GM12878 (cell line): ENCODE results near the gene LRRC75B. TPM values are rescaled to one million over a fixed set of nuclear protein-coding genes. Genes with fewer than 3 reads are reported as not detected.
"Not testable (repeated sequence)": the region's sequence is repeated elsewhere in the genome, so short reads cannot be mapped to it uniquely, and the experiment has no call there.

Experiments
- ATAC-seq: fragments of 200-7000 bp; cut with Tn5 transposase; 3 replicates; pipeline ENCODE4 v1.9.1; 2020; ENCODE audit warnings: mild to moderate bottlenecking, moderate library complexity
- BruUV-seq: library from RNA; stranded (reverse); fragments of 400-500 nt; replicated peaks from 2 replicates; lab custom pipeline; 2021; lab: Mats Ljungman, UMichigan
- CTCF ChIA-PET: fragments of 300-600 bp; sonication (Branson Sonifier 250); formaldehyde crosslinking; extraction: SDS; loops from one replicate; lab custom pipeline; 2021; ENCODE audit warnings: inconsistent platforms; lab: Yijun Ruan, JAX
- POLR2A ChIA-PET: fragments of 350-600 bp; formaldehyde crosslinking; extraction: SDS; loops from one replicate; lab custom pipeline; 2021; ENCODE audit warnings: inconsistent platforms; lab: Charles Lee
- RAD21 ChIA-PET: fragments of 300-600 bp; sonication (Branson Sonifier 250); formaldehyde crosslinking; loops from one replicate; lab custom pipeline; 2023; ENCODE audit warnings: antibody characterized with exemption; ENCODE audit not compliant: unreplicated experiment; lab: Charles Lee
- SMC1A ChIA-PET: fragments of 300-600 bp; sonication (Branson Sonifier 250); formaldehyde crosslinking; loops from one replicate; lab custom pipeline; 2023; ENCODE audit not compliant: unreplicated experiment, uncharacterized antibody; lab: Charles Lee
- DNase-seq: peaks from one replicate; pipeline ENCODE4 v3.0.0-alpha.2; 2011; ENCODE audit warnings: low read depth, low spot score
- FAIRE-seq: peaks from 3 replicates; lab custom pipeline; 2011; peaks lifted over from hg19 to GRCh38; lab: Jason Lieb, UNC
- H2AFZ ChIP-seq: 2 replicates; pipeline ENCODE4 v1.6.0; 2011; ENCODE audit warnings: low read depth, low read length, control low read depth; ENCODE audit not compliant: control insufficient read depth
- H3K27ac ChIP-seq: 2 replicates; pipeline ENCODE4 v1.5.1; 2011; ENCODE audit warnings: control low read depth; ENCODE audit not compliant: control insufficient read depth, insufficient read depth
- H3K27me3 ChIP-seq, 2 experiments: replicated peaks in 1 of 2; 2 replicates each; pipeline versions ENCODE4 v1.6.0 to v1.6.1; 2011; ENCODE audit warnings: low read length in 1 of 2; ENCODE audit not compliant: control insufficient read depth in 2 of 2, insufficient read depth in 2 of 2
- H3K36me3 ChIP-seq, 2 experiments: 2 replicates each; pipeline ENCODE4 v1.5.1; 2011; ENCODE audit warnings: low read length in 1 of 2; ENCODE audit not compliant: control insufficient read depth in 2 of 2, insufficient read depth in 2 of 2
- H3K4me1 ChIP-seq: 2 replicates; pipeline ENCODE4 v1.6.1; 2011; ENCODE audit warnings: mild to moderate bottlenecking, low read length, moderate library complexity, mixed read lengths; ENCODE audit not compliant: control insufficient read depth, insufficient read depth
- H3K4me2 ChIP-seq: 2 replicates; pipeline ENCODE4 v1.6.0; 2011; ENCODE audit warnings: control low read depth; ENCODE audit not compliant: control insufficient read depth, insufficient read depth
- H3K4me3 ChIP-seq: fragments of 200-600 bp; sonication (generic); 2 replicates; pipeline ENCODE4 v1.5.1; 2016
- H3K79me2 ChIP-seq: 2 replicates; pipeline ENCODE4 v1.6.0; 2011; ENCODE audit warnings: low read length; ENCODE audit not compliant: control insufficient read depth, insufficient read depth
- H3K9ac ChIP-seq: 2 replicates; pipeline ENCODE4 v1.8.0; 2011; ENCODE audit warnings: low read length, control low read depth, mixed read lengths; ENCODE audit not compliant: control insufficient read depth, insufficient read depth
- H3K9me3 ChIP-seq: replicated peaks from 3 replicates; pipeline ENCODE4 v1.5.1; 2011; ENCODE audit warnings: mild to moderate bottlenecking, low read length; ENCODE audit not compliant: control insufficient read depth, insufficient read depth
- H4K20me1 ChIP-seq: 2 replicates; pipeline ENCODE4 v1.6.0; 2011; ENCODE audit not compliant: control insufficient read depth, insufficient read depth
- BHLHE40 ChIP-seq, 2 experiments: fragments of 450-650 bp in 1 of 2; IDR thresholded peaks; 2 replicates each; pipeline ENCODE4 v1.6.1; 2011 to 2017; ENCODE audit warnings: low read depth in 2 of 2, borderline replicate concordance in 1 of 2, improper control_type of control experiment in 1 of 2, low read length in 1 of 2, mild to moderate bottlenecking in 1 of 2
- HDGF ChIP-seq: fragments of 450-650 bp; IDR thresholded peaks from 2 replicates; pipeline ENCODE4 v1.6.1; 2016; ENCODE audit warnings: antibody characterized with exemption
- NR2C1 ChIP-seq: fragments of 450-650 bp; IDR thresholded peaks from 2 replicates; pipeline ENCODE4 v1.6.1; 2017; ENCODE audit warnings: antibody characterized with exemption, mild to moderate bottlenecking, moderate library complexity
- POLR2A ChIP-seq: IDR thresholded peaks from 2 replicates; pipeline ENCODE4 v1.6.1; 2011; ENCODE audit warnings: low read depth, mild to moderate bottlenecking, low read length
- TAF1 ChIP-seq: IDR thresholded peaks from 2 replicates; pipeline ENCODE4 v1.6.1; 2011; ENCODE audit warnings: mild to moderate bottlenecking, low read depth, low read length, borderline replicate concordance
- WGBS: methylation state at CpG from one replicate; pipeline ENCODE4 v1.1.6; 2016; ENCODE audit warnings: low lambda C conversion rate; ENCODE audit not compliant: insufficient replicate concordance, insufficient coverage; ENCODE audit errors: missing lambda C conversion rate; 5-methylcytosine and 5-hydroxymethylcytosine counted together
- in situ Hi-C: fragments of 300-500 bp; cut with MboI; formaldehyde crosslinking; loops from 9 replicates; pipeline ENCODE4 v1.14.3; 2018; ENCODE audit warnings: mixed read lengths
- intact Hi-C: fragments of 100-400 bp; cut with micrococcal nuclease; formaldehyde crosslinking; loops from one replicate; pipeline ENCODE4 v1.14.2; 2022; ENCODE audit not compliant: unreplicated experiment
- polyA plus RNA-seq, 11 experiments: library from polyadenylated mRNA; depleted of rRNA in 4 of 11; unstranded in 6 of 11; stranded (reverse) in 5 of 11; fragments of >200 nt; fragmentation: Nextera tagmentation in 4 of 11; fragmentation: Illumina TruSeq in 1 of 11; extraction: Ambion mirVana in 4 of 11; extraction: Trizol in 1 of 11; gene quantifications; 1 replicate in 1 of 11; 2 replicates in 10 of 11; pipeline versions ENCODE4 v1.2.1 to v1.2.3, GENCODE V29; 2011 to 2016; ENCODE audit warnings: inconsistent platforms in 2 of 11, missing spikeins in 2 of 11, low read depth in 1 of 11
- total RNA-seq, 4 experiments: library from RNA; depleted of rRNA in 3 of 4; stranded (reverse); fragments of >200 nt in 3 of 4; fragmentation: Illumina TruSeq in 1 of 4; extraction: Trizol in 1 of 4; gene quantifications; 2 replicates each; pipeline versions ENCODE4 v1.2.1 to v1.2.3, GENCODE V29; 2013 to 2021
- TF ChIP-seq, protein P1 (sequence below): fragments of 450-650 bp; IDR thresholded peaks from 2 replicates; pipeline ENCODE4 v1.6.1; 2017; ENCODE audit warnings: low read depth, mild to moderate bottlenecking, moderate library complexity
- TF ChIP-seq, protein P2 (sequence below): fragments of 450-650 bp; IDR thresholded peaks from 2 replicates; pipeline ENCODE4 v1.6.1; 2016; ENCODE audit warnings: mild to moderate bottlenecking
- TF ChIP-seq, protein P3 (sequence below): fragments of 450-650 bp; IDR thresholded peaks from 2 replicates; pipeline ENCODE4 v1.6.1; 2016; ENCODE audit warnings: mild to moderate bottlenecking
- TF ChIP-seq, protein P4 (sequence below): IDR thresholded peaks from 2 replicates; pipeline ENCODE4 v1.6.1; 2011; ENCODE audit warnings: borderline replicate concordance, low read depth, mild to moderate bottlenecking, moderate library complexity, mixed read lengths, low read length; ENCODE audit not compliant: insufficient read depth; ENCODE audit errors: extremely low read length

Gene LRRC75B
- total and polyA plus RNA-seq, 10 of the 15 experiments (the other 5 are each of a cell fraction or from before 2014, with no cell fraction given), result 0.09 to 0.98 (median 0.11) TPM; not detected in 3

DNA sequence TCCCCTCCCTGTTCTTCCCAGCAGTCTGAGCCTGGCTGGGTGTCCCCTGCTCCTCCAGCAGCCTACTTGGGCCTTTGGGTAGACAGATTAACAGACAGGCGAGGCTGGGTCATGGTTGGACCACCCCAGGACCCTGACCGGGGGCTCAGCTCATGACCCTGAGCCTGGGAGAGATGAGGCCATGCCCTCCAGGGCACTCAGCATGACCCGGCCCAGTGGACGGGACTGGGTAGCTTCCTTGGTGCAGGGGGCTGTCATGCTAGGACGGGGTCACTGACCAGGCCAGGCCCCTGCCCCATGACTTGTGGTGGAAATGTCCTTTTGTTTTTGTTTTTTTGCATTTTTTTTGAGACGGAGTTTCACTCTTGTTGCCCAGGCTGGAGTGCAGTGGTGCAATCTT is 15.5 kb upstream of the LRRC75B start:
- intact Hi-C loops, result not testable (repeated sequence)

DNA sequence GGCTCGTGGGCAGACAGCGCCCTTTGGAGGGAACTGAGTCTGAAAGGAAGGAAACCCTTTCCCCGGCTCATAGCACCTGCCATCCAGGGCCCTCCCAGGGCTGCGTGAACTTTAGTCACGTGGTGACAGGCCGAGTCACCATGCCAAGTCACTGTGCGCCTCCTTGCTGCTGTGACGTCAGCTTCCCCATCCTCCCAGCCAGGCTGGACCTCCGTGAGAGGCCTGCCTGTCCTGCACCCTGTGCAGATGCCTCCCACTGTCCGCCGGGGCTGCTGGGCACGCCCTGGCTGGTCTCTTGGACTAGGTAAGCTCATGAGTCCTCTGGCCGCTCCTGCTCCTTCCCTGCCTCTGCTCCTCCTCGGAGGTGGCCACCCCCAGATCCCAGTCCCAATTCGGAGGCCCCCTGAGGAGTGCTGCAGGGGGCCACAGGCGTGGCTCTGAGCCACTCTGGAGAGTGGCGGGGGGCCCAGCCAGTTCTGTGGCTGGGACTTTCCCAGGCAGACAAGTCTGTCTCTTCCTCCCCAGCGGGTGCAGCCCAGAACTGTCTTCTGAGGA is 14.6 kb upstream of the LRRC75B start:
- H3K79me2 ChIP-seq, DNase-seq, FAIRE-seq, H3K27me3 ChIP-seq, H3K4me1 ChIP-seq, RAD21 ChIA-PET, intact Hi-C loops, POLR2A ChIA-PET, SMC1A ChIA-PET, H4K20me1 ChIP-seq, in situ Hi-C loops, H3K9me3 ChIP-seq, BruUV-seq, H3K36me3 ChIP-seq: not testable (repeated sequence)
- peak; percentile 73 for ATAC-seq
- Histone ChIP-seq H3K9ac (0 out of 2 replicates have a peak overlapping the region, but pooled peaks have one; percentile 27), H2AFZ (peak overlapping the region; percentile 13), H3K27ac (peak overlapping the region; percentile 55), H3K4me2 (peak overlapping the region; percentile 55), H3K4me3 (0 out of 2 replicates have a peak overlapping the region, but pooled peaks have one; percentile 44)
- CTCF ChIA-PET, result interaction anchor here (1.2 kb wide), 1 partner anchor 78 kb away, joined by 3 read pairs; no protein-coding TSS in a partner anchor
- WGBS, result 16% methylated on average over 18 of the region's 18 CpGs
- TF ChIP-seq, protein P1, sequence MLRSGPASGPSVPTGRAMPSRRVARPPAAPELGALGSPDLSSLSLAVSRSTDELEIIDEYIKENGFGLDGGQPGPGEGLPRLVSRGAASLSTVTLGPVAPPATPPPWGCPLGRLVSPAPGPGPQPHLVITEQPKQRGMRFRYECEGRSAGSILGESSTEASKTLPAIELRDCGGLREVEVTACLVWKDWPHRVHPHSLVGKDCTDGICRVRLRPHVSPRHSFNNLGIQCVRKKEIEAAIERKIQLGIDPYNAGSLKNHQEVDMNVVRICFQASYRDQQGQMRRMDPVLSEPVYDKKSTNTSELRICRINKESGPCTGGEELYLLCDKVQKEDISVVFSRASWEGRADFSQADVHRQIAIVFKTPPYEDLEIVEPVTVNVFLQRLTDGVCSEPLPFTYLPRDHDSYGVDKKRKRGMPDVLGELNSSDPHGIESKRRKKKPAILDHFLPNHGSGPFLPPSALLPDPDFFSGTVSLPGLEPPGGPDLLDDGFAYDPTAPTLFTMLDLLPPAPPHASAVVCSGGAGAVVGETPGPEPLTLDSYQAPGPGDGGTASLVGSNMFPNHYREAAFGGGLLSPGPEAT, result 0 out of 2 replicates have a peak, but pooled peaks have one; percentile 34
- TF ChIP-seq TAF1 (0 out of 2 replicates have a peak, but pooled peaks have one; percentile 7), BHLHE40 (IDR thresholded peaks at IDR 0.05; ENCODE audit: borderline replicate concordance in 1 of 2, low read depth in 2 of 2, low read length in 1 of 2) (peak in 1 of 2 experiments; percentile 49; a peak in 2 of 4 replicates), POLR2A (peak; percentile 23; the same call in 1 of the 2 replicates), HDGF (peak; percentile 79; the same call in 1 of the 2 replicates), NR2C1 (0 out of 2 replicates have a peak, but pooled peaks have one; percentile 18)
- TF ChIP-seq, protein P2, sequence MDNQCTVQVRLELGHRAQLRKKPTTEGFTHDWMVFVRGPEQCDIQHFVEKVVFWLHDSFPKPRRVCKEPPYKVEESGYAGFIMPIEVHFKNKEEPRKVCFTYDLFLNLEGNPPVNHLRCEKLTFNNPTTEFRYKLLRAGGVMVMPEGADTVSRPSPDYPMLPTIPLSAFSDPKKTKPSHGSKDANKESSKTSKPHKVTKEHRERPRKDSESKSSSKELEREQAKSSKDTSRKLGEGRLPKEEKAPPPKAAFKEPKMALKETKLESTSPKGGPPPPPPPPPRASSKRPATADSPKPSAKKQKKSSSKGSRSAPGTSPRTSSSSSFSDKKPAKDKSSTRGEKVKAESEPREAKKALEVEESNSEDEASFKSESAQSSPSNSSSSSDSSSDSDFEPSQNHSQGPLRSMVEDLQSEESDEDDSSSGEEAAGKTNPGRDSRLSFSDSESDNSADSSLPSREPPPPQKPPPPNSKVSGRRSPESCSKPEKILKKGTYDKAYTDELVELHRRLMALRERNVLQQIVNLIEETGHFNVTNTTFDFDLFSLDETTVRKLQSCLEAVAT, result peak; percentile 76
- TF ChIP-seq, protein P3, sequence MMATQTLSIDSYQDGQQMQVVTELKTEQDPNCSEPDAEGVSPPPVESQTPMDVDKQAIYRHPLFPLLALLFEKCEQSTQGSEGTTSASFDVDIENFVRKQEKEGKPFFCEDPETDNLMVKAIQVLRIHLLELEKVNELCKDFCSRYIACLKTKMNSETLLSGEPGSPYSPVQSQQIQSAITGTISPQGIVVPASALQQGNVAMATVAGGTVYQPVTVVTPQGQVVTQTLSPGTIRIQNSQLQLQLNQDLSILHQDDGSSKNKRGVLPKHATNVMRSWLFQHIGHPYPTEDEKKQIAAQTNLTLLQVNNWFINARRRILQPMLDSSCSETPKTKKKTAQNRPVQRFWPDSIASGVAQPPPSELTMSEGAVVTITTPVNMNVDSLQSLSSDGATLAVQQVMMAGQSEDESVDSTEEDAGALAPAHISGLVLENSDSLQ, result 0 out of 2 replicates have a peak, but pooled peaks have one; percentile 12
- TF ChIP-seq, protein P4, sequence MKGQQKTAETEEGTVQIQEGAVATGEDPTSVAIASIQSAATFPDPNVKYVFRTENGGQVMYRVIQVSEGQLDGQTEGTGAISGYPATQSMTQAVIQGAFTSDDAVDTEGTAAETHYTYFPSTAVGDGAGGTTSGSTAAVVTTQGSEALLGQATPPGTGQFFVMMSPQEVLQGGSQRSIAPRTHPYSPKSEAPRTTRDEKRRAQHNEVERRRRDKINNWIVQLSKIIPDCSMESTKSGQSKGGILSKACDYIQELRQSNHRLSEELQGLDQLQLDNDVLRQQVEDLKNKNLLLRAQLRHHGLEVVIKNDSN, result peak; percentile 54

More for the DNA sequence above, 15.5 kb upstream of the LRRC75B start:
- RAD21 ChIA-PET, H3K9me3 ChIP-seq, H3K27me3 ChIP-seq, POLR2A ChIA-PET, H3K36me3 ChIP-seq, H3K4me1 ChIP-seq, H4K20me1 ChIP-seq, FAIRE-seq, DNase-seq, BruUV-seq, SMC1A ChIA-PET, in situ Hi-C loops, H2AFZ ChIP-seq, H3K79me2 ChIP-seq: not testable (repeated sequence)
- 0 out of 2 replicates have a peak overlapping the region, but pooled peaks have one; percentile 34 for H3K4me3 ChIP-seq
- CTCF ChIA-PET, result interaction anchor here (1.2 to 1.3 kb wide), 2 partner anchors 9 to 79 kb away, joined by 3 read pairs; no protein-coding TSS in a partner anchor
- peak; percentile 7; the same call in 2 of the 3 replicates for ATAC-seq
- peak overlapping the region; percentile 27; the same call in 1 of the 2 replicates for H3K9ac ChIP-seq
- H3K4me2 ChIP-seq, result peak overlapping the region; percentile 55; the same call in 1 of the 2 replicates
- H3K27ac ChIP-seq, result peak overlapping the region; percentile 55; the same call in 1 of the 2 replicates
- WGBS, result 60% methylated on average over 6 of the region's 6 CpGs
